ENCODE results near the gene SLC45A1. TPM values are rescaled to one million over a fixed set of nuclear protein-coding genes. Genes with fewer than 3 reads are reported as not detected.

SLC45A1 gene
- total RNA-seq, 1 experiment from 2014 or later = 0.20 TPM

GRCh38 chr1:8293641-8294169 is 24.2 kb upstream of the SLC45A1 start:
- H3K36me3 ChIP-seq (ENCODE audit: low read depth) = no peaks in the 10 kb centered on the region
- no peaks in the 10 kb centered on the region for H3K79me2 ChIP-seq (ENCODE audit: low read depth)
- H3K4me2 ChIP-seq = no peak overlapping the region
- no peak for TF ChIP-seq CTCF (conservative IDR thresholded peaks at IDR 0.05)
- no peak for TF ChIP-seq EZH2 (IDR thresholded peaks at IDR 0.05; ENCODE audit: low read depth)
- POLR2A ChIA-PET (ENCODE audit: unreplicated experiment) = no interaction called here
- H3K27ac ChIP-seq = no peak overlapping the region
- no peak overlapping the region for H2AFZ ChIP-seq
- CTCF ChIA-PET = interaction anchor here (0.7 kb wide), 1 partner anchor 232 kb away, joined by 3 read pairs; no protein-coding TSS in a partner anchor
- no peak overlapping the region for H3K4me3 ChIP-seq
- no peak for DNase-seq
- no TSS peak for BruUV-seq (replicated peaks)
- H3K9me2 ChIP-seq (ENCODE audit: insufficient read depth) = no peaks in the 10 kb centered on the region
- no peaks in the 10 kb centered on the region for H3K4me1 ChIP-seq (replicated peaks; ENCODE audit: insufficient read depth)
- intact Hi-C loops (cut with micrococcal nuclease; ENCODE audit: unreplicated experiment) = no loop called here
- no peaks in the 10 kb centered on the region for H3K9me3 ChIP-seq (ENCODE audit: insufficient read depth, low read depth)
- H3F3A ChIP-seq (ENCODE audit: insufficient read depth, low read depth) = no peaks in the 10 kb centered on the region
- H4K20me1 ChIP-seq (ENCODE audit: insufficient read depth) = no peaks in the 10 kb centered on the region
- no peaks in the 10 kb centered on the region for H3K27me3 ChIP-seq (ENCODE audit: insufficient read depth, low read depth)

GRCh38 chr1:8294170-8294697 is 23.7 kb upstream of the SLC45A1 start:
- H3K27ac ChIP-seq = no peak overlapping the region
- H3K4me1 ChIP-seq (replicated peaks; ENCODE audit: insufficient read depth) = no peaks in the 10 kb centered on the region
- H2AFZ ChIP-seq = no peak overlapping the region
- intact Hi-C loops (cut with micrococcal nuclease; ENCODE audit: unreplicated experiment) = no loop called here
- no peak overlapping the region for H3K4me2 ChIP-seq
- ChIA-PET POLR2A (ENCODE audit: unreplicated experiment) (no interaction called here), CTCF (no interaction called here)
- H3K36me3 ChIP-seq (ENCODE audit: low read depth) = no peaks in the 10 kb centered on the region
- H3K4me3 ChIP-seq = no peak overlapping the region
- H3K9me2 ChIP-seq (ENCODE audit: insufficient read depth) = no peaks in the 10 kb centered on the region
- H3K27me3 ChIP-seq (ENCODE audit: insufficient read depth, low read depth) = no peaks in the 10 kb centered on the region
- H3K79me2 ChIP-seq (ENCODE audit: low read depth) = no peaks in the 10 kb centered on the region
- BruUV-seq (replicated peaks) = no TSS peak
- H3K9me3 ChIP-seq (ENCODE audit: insufficient read depth, low read depth) = no peaks in the 10 kb centered on the region
- TF ChIP-seq CTCF (conservative IDR thresholded peaks at IDR 0.05) = no peak
- TF ChIP-seq EZH2 (IDR thresholded peaks at IDR 0.05; ENCODE audit: low read depth) = no peak
- no peaks in the 10 kb centered on the region for H4K20me1 ChIP-seq (ENCODE audit: insufficient read depth)
- no peak for DNase-seq
- no peaks in the 10 kb centered on the region for H3F3A ChIP-seq (ENCODE audit: insufficient read depth, low read depth)

- H3K36me3 ChIP-seq (ENCODE audit: low read depth) = no peaks in the 10 kb centered on the region
- H3K4me3 ChIP-seq = no peak overlapping the region
- H3K9me2 ChIP-seq (ENCODE audit: insufficient read depth) = no peaks in the 10 kb centered on the region
- intact Hi-C loops (cut with micrococcal nuclease; ENCODE audit: unreplicated experiment) = no loop called here
- no TSS peak for BruUV-seq (replicated peaks)
- no peak overlapping the region for H3K4me2 ChIP-seq
- no peak overlapping the region for H3K27ac ChIP-seq
- H2AFZ ChIP-seq = no peak overlapping the region
- H3K4me1 ChIP-seq (replicated peaks; ENCODE audit: insufficient read depth) = no peaks in the 10 kb centered on the region
- CTCF ChIA-PET = no interaction called here
- TF ChIP-seq CTCF (conservative IDR thresholded peaks at IDR 0.05) = no peak
- no peak for TF ChIP-seq EZH2 (IDR thresholded peaks at IDR 0.05; ENCODE audit: low read depth)
- DNase-seq = no peak
- H3K27me3 ChIP-seq (ENCODE audit: insufficient read depth, low read depth) = no peaks in the 10 kb centered on the region
- POLR2A ChIA-PET (ENCODE audit: unreplicated experiment) = no interaction called here
- H3K9me3 ChIP-seq (ENCODE audit: insufficient read depth, low read depth) = no peaks in the 10 kb centered on the region
- H4K20me1 ChIP-seq (ENCODE audit: insufficient read depth) = no peaks in the 10 kb centered on the region
- no peaks in the 10 kb centered on the region for H3K79me2 ChIP-seq (ENCODE audit: low read depth)
- H3F3A ChIP-seq (ENCODE audit: insufficient read depth, low read depth) = no peaks in the 10 kb centered on the region
Measured at GRCh38 chr1:8297245-8297644, 20.7 kb upstream of the SLC45A1 start.

All from PC-9 (cell line).